K562 (cell line): Measurements from ENCODE around the gene RMND5A. TPM values are rescaled to one million over a fixed set of nuclear protein-coding genes. Genes with fewer than 3 reads are reported as not detected.

Experiments used
- ATAC-seq: fragments of 200-7000 bp; cut with Tn5 transposase; 3 replicates; pipeline ENCODE4 v1.9.1; 2020; ENCODE audit warnings: moderate library complexity
- BruUV-seq: library from RNA; stranded (reverse); fragments of 400-500 nt; replicated peaks from 2 replicates; lab custom pipeline; 2021; lab: Mats Ljungman, UMichigan
- CTCF ChIA-PET: fragments of 300-600 bp; formaldehyde crosslinking; extraction: SDS; loops from one replicate; lab custom pipeline; 2021; ENCODE audit warnings: low intra/inter-chr PET ratio; lab: Yijun Ruan, JAX
- POLR2A ChIA-PET: fragments of 300-600, 350-650 bp; sonication (Branson Sonifier 250); formaldehyde crosslinking; extraction: SDS; loops from one replicate; lab custom pipeline; 2021; ENCODE audit warnings: antibody characterized with exemption, inconsistent platforms; lab: Yijun Ruan, JAX
- DNase-seq, 4 experiments: peaks; one replicate each; pipeline versions ENCODE4 v3.0.0 to v3.0.0-alpha.2; 2011 to 2018; ENCODE audit warnings: low spot score in 3 of 4, mixed read lengths in 3 of 4; ENCODE audit errors: extremely low read depth in 1 of 4
- FAIRE-seq: peaks from 2 replicates; lab custom pipeline; 2011; peaks lifted over from hg19 to GRCh38; lab: Jason Lieb, UNC
- H2AFZ ChIP-seq: 2 replicates; pipeline ENCODE4 v1.6.0; 2011; ENCODE audit warnings: low read depth, low read length, control low read depth, inconsistent platforms
- H3K27ac ChIP-seq: fragments of 200-600 bp; 3 replicates; pipeline ENCODE4 v1.8.0; 2011; ENCODE audit warnings: low read depth, mild to moderate bottlenecking, control low read depth, inconsistent platforms, low read length, moderate library complexity, mixed read lengths; ENCODE audit errors: extremely low read depth
- H3K27me3 ChIP-seq, 2 experiments: fragments of 300-600 bp in 1 of 2; 2 replicates in 1 of 2; 3 replicates in 1 of 2; pipeline versions ENCODE4 v1.6.0 to v1.8.0; 2011; ENCODE audit warnings: inconsistent platforms in 2 of 2, low read length in 2 of 2, mild to moderate bottlenecking in 1 of 2, mixed read lengths in 1 of 2, moderate library complexity in 1 of 2; ENCODE audit not compliant: control insufficient read depth in 2 of 2, insufficient read depth in 2 of 2
- H3K36me3 ChIP-seq: fragments of 300-600 bp; 3 replicates; pipeline ENCODE4 v1.8.0; 2011; ENCODE audit warnings: mild to moderate bottlenecking, low read length, inconsistent platforms; ENCODE audit not compliant: control insufficient read depth, insufficient read depth
- H3K4me1 ChIP-seq, 2 experiments: fragments of 200-600 bp in 1 of 2; replicated peaks in 1 of 2; 2 replicates in 1 of 2; 3 replicates in 1 of 2; pipeline versions ENCODE4 v1.5.1 to v1.8.0; 2011; ENCODE audit warnings: inconsistent platforms in 2 of 2, low read length in 2 of 2, mild to moderate bottlenecking in 1 of 2, mixed read lengths in 1 of 2, moderate library complexity in 1 of 2; ENCODE audit not compliant: control insufficient read depth in 2 of 2, insufficient read depth in 2 of 2
- H3K4me2 ChIP-seq: 2 replicates; pipeline ENCODE4 v1.6.1; 2011; ENCODE audit warnings: low read length, control low read depth, inconsistent platforms, mixed read lengths; ENCODE audit not compliant: insufficient read depth
- H3K4me3 ChIP-seq: fragments of 200-600 bp; sonication (generic), shearing (Covaris generic); 2 replicates; pipeline ENCODE4 v1.5.1; 2016; ENCODE audit warnings: control low read depth, inconsistent platforms
- H3K79me2 ChIP-seq: fragments of 200-600 bp; 3 replicates; pipeline ENCODE4 v1.8.0; 2011; ENCODE audit warnings: low read length, inconsistent platforms; ENCODE audit not compliant: control insufficient read depth, insufficient read depth
- H3K9ac ChIP-seq, 2 experiments: 2 replicates each; pipeline versions ENCODE4 v1.6.0 to v1.6.1; 2011; ENCODE audit warnings: low read depth in 2 of 2, low read length in 2 of 2, control low read depth in 1 of 2, inconsistent platforms in 1 of 2, mild to moderate bottlenecking in 1 of 2, mixed read lengths in 1 of 2; ENCODE audit not compliant: insufficient read depth in 1 of 2
- H3K9me1 ChIP-seq: one replicate; pipeline ENCODE4 v1.6.0; 2011; ENCODE audit warnings: inconsistent platforms, mild to moderate bottlenecking, low read length, moderate library complexity; ENCODE audit not compliant: control insufficient read depth, insufficient read depth
- H3K9me3 ChIP-seq: replicated peaks from 2 replicates; pipeline ENCODE4 v1.5.1; 2011; ENCODE audit warnings: low read depth, low read length, inconsistent platforms; ENCODE audit not compliant: control insufficient read depth, insufficient read depth
- H4K20me1 ChIP-seq: replicated peaks from 2 replicates; pipeline ENCODE4 v1.6.1; 2011; ENCODE audit warnings: low read length, inconsistent platforms, mixed read lengths; ENCODE audit not compliant: control insufficient read depth, insufficient read depth
- CCNT2 ChIP-seq: IDR thresholded peaks from 2 replicates; pipeline ENCODE4 v1.6.1; 2011; ENCODE audit warnings: borderline replicate concordance, low read depth, mild to moderate bottlenecking, moderate library complexity, mixed read lengths, low read length; ENCODE audit not compliant: insufficient read length; ENCODE audit errors: extremely low read depth
- CEBPG ChIP-seq, 3 experiments: fragments of 200-800 bp in 1 of 3; sonication (Bioruptor generic) in 1 of 3; sonication (generic) in 1 of 3; formaldehyde crosslinking in 1 of 3; IDR thresholded peaks in 2 of 3; conservative IDR thresholded peaks in 1 of 3; 2 replicates each; pipeline versions ENCODE4 v1.6.1 to v1.8.0; 2016 to 2022; ENCODE audit warnings: missing compliant biosample characterization in 2 of 3, missing genetic modification characterization in 2 of 3, mild to moderate bottlenecking in 1 of 3, missing genetic modification reagents in 1 of 3
- GTF2A2 ChIP-seq: IDR thresholded peaks from 2 replicates; pipeline ENCODE4 v1.6.1; 2016; ENCODE audit warnings: mild to moderate bottlenecking, missing genetic modification characterization, missing compliant biosample characterization
- HMGN3 ChIP-seq: IDR thresholded peaks from 2 replicates; pipeline ENCODE4 v1.6.1; 2011; ENCODE audit warnings: borderline replicate concordance, low read depth, mild to moderate bottlenecking, mixed read lengths, low read length; ENCODE audit not compliant: insufficient read length; ENCODE audit errors: extremely low read depth
- KAT7 ChIP-seq: sonication (generic); formaldehyde crosslinking; IDR thresholded peaks from 2 replicates; pipeline ENCODE4 v1.8.0; 2022; ENCODE audit warnings: missing genetic modification reagents, mild to moderate bottlenecking, borderline replicate concordance
- KDM2B ChIP-seq: fragments of 250-450 bp; sonication (Bioruptor Pico); IDR thresholded peaks from 2 replicates; pipeline ENCODE4 v1.8.0; 2021; ENCODE audit warnings: mild to moderate bottlenecking, moderate library complexity
- MECOM ChIP-seq: fragments of 250-450 bp; sonication (Bioruptor Pico); IDR thresholded peaks from 2 replicates; pipeline ENCODE4 v1.8.0; 2022; ENCODE audit warnings: inconsistent platforms
- SREBF2 ChIP-seq: sonication (generic); formaldehyde crosslinking; IDR thresholded peaks from 2 replicates; pipeline ENCODE4 v1.4.0; 2020; ENCODE audit warnings: mild to moderate bottlenecking, missing genetic modification reagents
- STAG1 ChIP-seq: sonication (generic); formaldehyde crosslinking; IDR thresholded peaks from 2 replicates; pipeline ENCODE4 v1.5.0; 2020; ENCODE audit warnings: missing genetic modification reagents, borderline replicate concordance
- WHSC1 ChIP-seq: IDR thresholded peaks from one replicate; pipeline ENCODE4 v1.6.1; 2012; ENCODE audit warnings: low read length, control low read depth, inconsistent platforms
- ZBTB8A ChIP-seq: fragments of 450-650 bp; IDR thresholded peaks from 2 replicates; pipeline ENCODE4 v1.6.1; 2018; ENCODE audit warnings: mild to moderate bottlenecking, moderate library complexity; ENCODE audit not compliant: partially characterized antibody
- ZNF23 ChIP-seq: fragments of 250-450 bp; sonication (Bioruptor Pico); IDR thresholded peaks from 2 replicates; pipeline ENCODE4 v1.4.0; 2020; ENCODE audit warnings: mild to moderate bottlenecking
- ZNF3 ChIP-seq: fragments of 250-450 bp; sonication (Bioruptor Pico); IDR thresholded peaks from 2 replicates; pipeline ENCODE4 v1.5.0; 2021; ENCODE audit warnings: mild to moderate bottlenecking, moderate library complexity
- WGBS: fragments of 100-300 bp; shearing (Covaris generic); methylation state at CpG from one replicate; pipeline ENCODE4 v1.1.6; 2016; ENCODE audit warnings: low coverage, mixed read lengths; ENCODE audit not compliant: insufficient coverage; ENCODE audit errors: missing lambda C conversion rate; 5-methylcytosine and 5-hydroxymethylcytosine counted together
- in situ Hi-C: fragments of 300-500 bp; cut with MboI; formaldehyde crosslinking; loops from 4 replicates; pipeline ENCODE4 v1.15.0; 2018; ENCODE audit warnings: inconsistent platforms, mixed read lengths
- intact Hi-C: fragments of 100-400 bp; cut with micrococcal nuclease; formaldehyde crosslinking; loops from 2 replicates; pipeline ENCODE4 v1.14.2; 2022
- polyA plus RNA-seq, 8 experiments: library from polyadenylated mRNA; depleted of rRNA in 4 of 8; stranded (reverse) in 5 of 8; unstranded in 3 of 8; fragments of >200 nt; fragmentation: Nextera tagmentation in 2 of 8; fragmentation: Illumina TruSeq in 1 of 8; extraction: Ambion mirVana in 2 of 8; extraction: Trizol in 1 of 8; gene quantifications; 2 replicates each; pipeline versions ENCODE4 v1.2.1 to v1.2.3, GENCODE V29; 2011 to 2014; ENCODE audit warnings: inconsistent platforms in 1 of 8, missing spikeins in 1 of 8
- total RNA-seq, 7 experiments: library from RNA; depleted of rRNA in 6 of 7; stranded (reverse); fragments of >200 nt in 6 of 7; fragmentation: Illumina TruSeq in 2 of 7; extraction: Trizol in 2 of 7; gene quantifications; 2 replicates each; pipeline versions ENCODE4 v1.2.1 to v1.2.3, GENCODE V29; 2011 to 2021; ENCODE audit warnings: low replicate concordance in 1 of 7

RMND5A gene
- total and polyA plus RNA-seq, 9 of the 15 experiments (the other 6 are each of a cell fraction or from before 2014, with no cell fraction given) = 13.2 to 43.5 (median 34.1) TPM

GRCh38 chr2:86686460-86686859, 33.6 kb upstream of the RMND5A start:
- no peaks in the 10 kb centered on the region for H3K36me3 ChIP-seq
- no peak for TF ChIP-seq ZNF23 (CRISPR knock-in tag)
- H3K4me1 ChIP-seq = no peaks in the 10 kb centered on the region
- no peaks in the 10 kb centered on the region for H3K9me3 ChIP-seq
- no peak overlapping the region for H3K9ac ChIP-seq
- no peak for DNase-seq
- H4K20me1 ChIP-seq = no peaks in the 10 kb centered on the region
- 8% methylated on average over 5 of the region's 5 CpGs for WGBS
- no peaks in the 10 kb centered on the region for H3K9me1 ChIP-seq
- no peak overlapping the region for H2AFZ ChIP-seq
- H3K4me2 ChIP-seq = no peak overlapping the region
- intact Hi-C loops = no loop called here
- in situ Hi-C loops = no loop called here
- ChIA-PET CTCF (no interaction called here), POLR2A (interaction anchor here (0.8 kb wide), 1 partner anchor 65 kb away, joined by 3 read pairs; no protein-coding TSS in a partner anchor)
- no peaks in the 10 kb centered on the region for H3K27me3 ChIP-seq
- no TSS peak for BruUV-seq
- no peak for ATAC-seq
- FAIRE-seq = no peak
- H3K4me3 ChIP-seq = no peak overlapping the region
- H3K79me2 ChIP-seq = no peaks in the 10 kb centered on the region
- no peak overlapping the region for H3K27ac ChIP-seq

GRCh38 chr2:86686905-86687304, 33.2 kb upstream of the RMND5A start:
- no peak overlapping the region for H3K9ac ChIP-seq
- FAIRE-seq (no peak), DNase-seq (no peak), ATAC-seq (no peak)
- H3K4me2 ChIP-seq = no peak overlapping the region
- intact Hi-C loops (no loop called here), in situ Hi-C loops (no loop called here)
- H3K79me2 ChIP-seq = no peaks in the 10 kb centered on the region
- CTCF ChIA-PET = no interaction called here
- WGBS = 4% methylated on average over 2 of the region's 2 CpGs
- no peaks in the 10 kb centered on the region for H4K20me1 ChIP-seq
- H3K9me1 ChIP-seq = no peaks in the 10 kb centered on the region
- H3K4me1 ChIP-seq = no peaks in the 10 kb centered on the region
- H3K36me3 ChIP-seq = no peaks in the 10 kb centered on the region
- no peak overlapping the region for H3K27ac ChIP-seq
- H3K27me3 ChIP-seq = no peaks in the 10 kb centered on the region
- no peak for TF ChIP-seq MECOM (CRISPR knock-in tag)
- no peak for TF ChIP-seq CEBPG (CRISPR knock-in tag; IDR thresholded peaks at IDR 0.05)
- TF ChIP-seq CEBPG (tag; conservative IDR thresholded peaks at IDR 0.05 in 1 of 2, IDR thresholded peaks at IDR 0.05 in 1 of 2) = no peak
- TF ChIP-seq KDM2B (CRISPR knock-in tag) = no peak
- TF ChIP-seq ZNF3 = no peak
- TF ChIP-seq HMGN3 = no peak
- TF ChIP-seq GTF2A2 = no peak
- no peak for TF ChIP-seq ZBTB8A
- no peak for TF ChIP-seq SREBF2 (CRISPR knock-in tag)
- no peak for TF ChIP-seq CCNT2
- TF ChIP-seq WHSC1 = no peak
- TF ChIP-seq STAG1 (CRISPR knock-in tag) = no peak
- no peak for TF ChIP-seq KAT7
- H3K4me3 ChIP-seq = no peak overlapping the region
- no peaks in the 10 kb centered on the region for H3K9me3 ChIP-seq
- H2AFZ ChIP-seq = no peak overlapping the region
- POLR2A ChIA-PET = interaction anchor here (0.8 kb wide), 1 partner anchor 65 kb away, joined by 3 read pairs; no protein-coding TSS in a partner anchor
- no TSS peak for BruUV-seq
